ENCODE measurements around the gene VPS52. TPM values are rescaled to one million over a fixed set of nuclear protein-coding genes. Genes with fewer than 3 reads are reported as not detected.

The VPS52 gene
- total and polyA plus RNA-seq, 12 donors: 21.9 to 115 (median 63.5) TPM

GRCh38 chr6:33317669-33318425 is 46.2 kb upstream of the VPS52 start, which contains the start of gene ZBTB22:
Gene ZBTB22 (minus strand): TSS chr6:33317744. CDS start chr6:33316916, 828 bp downstream.
- H3K36me3 ChIP-seq (replicated peaks in 1 of 2): peaks cover 0 to 32% of the 10 kb centered on the region in 2 donors
- intact Hi-C loops (cut with DNase I): no loop called here
- H3K27me3 ChIP-seq: no peaks in the 10 kb centered on the region
- no peaks in the 10 kb centered on the region for H3K9me3 ChIP-seq (replicated peaks in 1 of 3)
- 1 to 2% (median 1%) methylated on average over 24 to 44 of the region's 44 CpGs for WGBS, 4 donors
- peak; percentile 98 to 100 (median 100) for DNase-seq
- peak in 1 of 6 experiments; percentile 10 for TF ChIP-seq CTCF (IDR thresholded peaks at IDR 0.05)
- peak; percentile 22 to 73 for TF ChIP-seq POLR2A (IDR thresholded peaks at IDR 0.05)
- H3K27ac ChIP-seq: peak within 1 kb of the TSS; percentile 72 to 90 (median 78)
- H3K4me3 ChIP-seq: peak within 1 kb of the TSS in 2 of 4 donors; percentile 35 to 58
- H3K4me1 ChIP-seq (replicated peaks in 1 of 2): peaks cover 49 to 66% of the 10 kb centered on the region in 2 donors

- Histone ChIP-seq H3K9me3 (replicated peaks in 1 of 3) (no peaks in the 10 kb centered on the region), H3K27ac (peak overlapping the region in 3 of 5 donors; percentile 72 to 90 (median 81)), H3K4me1 (replicated peaks in 1 of 2) (peaks cover 51 to 68% of the 10 kb centered on the region in 2 donors)
Observed at GRCh38 chr6:33317419-33317668, 45.7 kb upstream of the VPS52 start.

GRCh38 chr6:33316603-33317418 is 45.1 kb upstream of the VPS52 start:
- intact Hi-C loops (cut with DNase I): no loop called here
- TF ChIP-seq POLR2A (IDR thresholded peaks at IDR 0.05) (no peak), CTCF (IDR thresholded peaks at IDR 0.05) (no peak)
- DNase-seq: peak in 6 of 7 donors; percentile 25 to 66 (median 44)
- H3K9me3 ChIP-seq (replicated peaks in 1 of 3): no peaks in the 10 kb centered on the region
- no peaks in the 10 kb centered on the region for H3K27me3 ChIP-seq
- H3K4me3 ChIP-seq: peak overlapping the region in 2 of 4 donors; percentile 35 to 58
- H3K36me3 ChIP-seq (replicated peaks in 1 of 2): peaks cover 0 to 32% of the 10 kb centered on the region in 2 donors
- 66 to 74% (median 70%) methylated on average over 17 to 19 of the region's 19 CpGs for WGBS, 4 donors
- H3K27ac ChIP-seq: peak overlapping the region in 3 of 5 donors; percentile 72 to 90 (median 81)
- H3K4me1 ChIP-seq (replicated peaks in 1 of 2): peaks cover 52 to 69% of the 10 kb centered on the region in 2 donors

More at GRCh38 chr6:33317419-33317668, 45.7 kb upstream of the VPS52 start:
- no peak for TF ChIP-seq CTCF (IDR thresholded peaks at IDR 0.05)
- no peak for TF ChIP-seq POLR2A (IDR thresholded peaks at IDR 0.05)
- H3K4me3 ChIP-seq: peak overlapping the region in 2 of 4 donors; percentile 35 to 58
- no peaks in the 10 kb centered on the region for H3K27me3 ChIP-seq
- 0 to 2% (median 1%) methylated on average over 9 to 27 of the region's 27 CpGs; no CpG with 5 or more reads in 1 of the 4 donors for WGBS, 4 donors
- H3K36me3 ChIP-seq (replicated peaks in 1 of 2): peaks cover 0 to 32% of the 10 kb centered on the region in 2 donors
- DNase-seq: peak in 2 of 7 donors; percentile 69 to 74
- intact Hi-C loops (cut with DNase I): no loop called here
